Gastrocnemius medialis (tissue), 4 donors: ENCODE results near the gene LDLRAD4.

Source experiments
- CTCF ChIP-seq, 5 experiments: fragments of 450-650 bp in 3 of 5; fragments of 200-600 bp in 2 of 5; sonication (generic) in 2 of 5; IDR thresholded peaks in 4 of 5; conservative IDR thresholded peaks in 1 of 5; 1 replicate in 4 of 5; 2 replicates in 1 of 5; pipeline ENCODE4 v1.5.1; 2016 to 2019; ENCODE audit warnings: antibody characterized with exemption in 5 of 5, mild to moderate bottlenecking in 3 of 5, moderate library complexity in 3 of 5
- POLR2A ChIP-seq, 2 donors: fragments of 450-650 bp; IDR thresholded peaks; one replicate each; pipeline ENCODE4 v1.6.1; 2017; ENCODE audit warnings: antibody characterized with exemption in 2 of 2, mild to moderate bottlenecking in 2 of 2, moderate library complexity in 2 of 2

DNA sequence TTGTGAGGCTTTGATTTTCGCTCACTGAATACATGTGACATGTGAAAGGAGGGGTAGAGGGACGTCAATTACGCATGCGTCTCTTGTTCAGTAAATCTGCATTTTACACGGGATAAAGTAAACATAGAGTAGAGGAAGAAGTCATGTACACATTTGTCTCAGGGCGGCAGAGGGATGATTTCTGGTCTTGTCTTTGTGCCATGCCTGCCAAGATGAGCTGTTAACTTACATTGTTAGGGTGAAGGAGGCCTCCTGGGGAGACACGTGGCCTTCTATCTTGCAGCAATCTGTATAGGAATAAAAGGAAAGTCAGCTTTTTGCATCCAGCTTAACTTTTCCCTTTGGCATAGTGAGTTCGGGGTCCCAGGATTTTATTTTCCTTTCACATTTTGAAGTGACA lies 106.3 kb downstream of the LDLRAD4 start:
- no peak for TF ChIP-seq CTCF (IDR thresholded peaks at IDR 0.05 in 4 of 5, conservative IDR thresholded peaks at IDR 0.05 in 1 of 5)
- TF ChIP-seq POLR2A (IDR thresholded peaks at IDR 0.05): no peak
